HG03064 (cell line): ENCODE data around the gene SLC25A24.
"Not testable (repeated sequence)": the region's sequence is repeated elsewhere in the genome, so short reads cannot be mapped to it uniquely, and the experiment has no call there.

Source experiments
- ATAC-seq: cut with Tn5 transposase; IDR thresholded peaks from one replicate; pipeline ENCODE4 v1.9.1; 2021; ENCODE audit warnings: low read depth; ENCODE audit not compliant: unreplicated experiment

Gene SLC25A24

GRCh38 chr1:108199781-108200686, at the start of gene SLC25A24:
TSS of gene SLC25A24 (minus strand) at chr1:108200343. CDS start at chr1:108200138, 205 bp downstream.
- ATAC-seq, result peak; percentile 65

GRCh38 chr1:108243976-108244375, 43.8 kb upstream of the SLC25A24 start, which contains the start of gene NBPF4:
TSS of gene NBPF4 (minus strand) at chr1:108244076. CDS start at chr1:108243761, 315 bp downstream.
- ATAC-seq, result not testable (repeated sequence)

GRCh38 chr1:108239426-108239825, 39.3 kb upstream of the SLC25A24 start:
- ATAC-seq, result not testable (repeated sequence)

- not testable (repeated sequence) for ATAC-seq
These were observed 35.2 kb upstream of the SLC25A24 start for GRCh38 chr1:108235308-108235707.

GRCh38 chr1:108232183-108232582, 32.0 kb upstream of the SLC25A24 start:
- ATAC-seq, result not testable (repeated sequence)

- ATAC-seq, result not testable (repeated sequence)
These were observed 29.8 kb upstream of the SLC25A24 start for GRCh38 chr1:108229976-108230375.

GRCh38 chr1:108227772-108228171, 27.6 kb upstream of the SLC25A24 start:
- ATAC-seq, result not testable (repeated sequence)

GRCh38 chr1:108226855-108227254, 26.7 kb upstream of the SLC25A24 start:
- ATAC-seq, result not testable (repeated sequence)

- ATAC-seq, result not testable (repeated sequence)
These were observed 23.1 kb upstream of the SLC25A24 start for GRCh38 chr1:108223226-108223625.

GRCh38 chr1:108217515-108218174, 17.5 kb upstream of the SLC25A24 start:
- not testable (repeated sequence) for ATAC-seq

GRCh38 chr1:108217007-108217406, 16.9 kb upstream of the SLC25A24 start:
- not testable (repeated sequence) for ATAC-seq

GRCh38 chr1:108216028-108216890, 16.1 kb upstream of the SLC25A24 start:
- not testable (repeated sequence) for ATAC-seq

- not testable (repeated sequence) for ATAC-seq
These were observed 14.7 kb upstream of the SLC25A24 start for GRCh38 chr1:108214641-108215465.

GRCh38 chr1:108211014-108211413, 10.9 kb upstream of the SLC25A24 start:
- ATAC-seq, result no peak

GRCh38 chr1:108209456-108210108, 9.4 kb upstream of the SLC25A24 start:
- no peak for ATAC-seq

GRCh38 chr1:108208724-108209446, 8.7 kb upstream of the SLC25A24 start:
- no peak for ATAC-seq

- ATAC-seq, result not testable (repeated sequence)
These were observed 3.4 kb upstream of the SLC25A24 start for GRCh38 chr1:108203582-108203981.

GRCh38 chr1:108201687-108202086, 1.5 kb upstream of the SLC25A24 start:
- ATAC-seq, result no peak
